GM12875 (cell line): Measurements from ENCODE around the gene PBX3.

Experiments used
- H3K4me3 ChIP-seq: one replicate; pipeline ENCODE4 v1.5.1; 2011; ENCODE audit warnings: low read depth, low read length, control low read depth
- TF ChIP-seq, protein P1 (sequence below): IDR thresholded peaks from 2 replicates; pipeline ENCODE4 v1.5.1; 2011; ENCODE audit warnings: low read depth, mild to moderate bottlenecking, control low read depth, inconsistent platforms, low read length, moderate library complexity, borderline replicate concordance; ENCODE audit not compliant: insufficient read depth

PBX3 gene

DNA sequence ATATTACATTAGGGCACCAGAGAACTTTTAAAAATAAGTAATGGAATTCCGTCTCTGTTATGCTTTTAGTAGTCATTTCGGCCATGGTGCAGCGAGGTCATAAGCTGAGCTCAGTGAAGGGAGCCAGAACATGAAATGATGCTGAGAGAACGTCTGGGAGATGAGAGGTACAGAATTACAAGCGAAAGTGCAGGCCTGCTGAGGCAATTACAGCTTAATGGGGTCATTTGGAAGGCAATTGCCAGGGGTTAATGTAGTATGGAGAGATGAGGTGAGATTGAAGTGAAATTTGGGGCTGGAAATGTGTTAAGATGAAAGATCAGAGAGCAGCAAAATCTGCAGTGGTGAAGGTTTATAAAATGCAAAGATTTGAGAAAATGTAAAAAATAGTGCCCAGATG, 96.5 kb downstream of the PBX3 start:
- TF ChIP-seq, protein P1, sequence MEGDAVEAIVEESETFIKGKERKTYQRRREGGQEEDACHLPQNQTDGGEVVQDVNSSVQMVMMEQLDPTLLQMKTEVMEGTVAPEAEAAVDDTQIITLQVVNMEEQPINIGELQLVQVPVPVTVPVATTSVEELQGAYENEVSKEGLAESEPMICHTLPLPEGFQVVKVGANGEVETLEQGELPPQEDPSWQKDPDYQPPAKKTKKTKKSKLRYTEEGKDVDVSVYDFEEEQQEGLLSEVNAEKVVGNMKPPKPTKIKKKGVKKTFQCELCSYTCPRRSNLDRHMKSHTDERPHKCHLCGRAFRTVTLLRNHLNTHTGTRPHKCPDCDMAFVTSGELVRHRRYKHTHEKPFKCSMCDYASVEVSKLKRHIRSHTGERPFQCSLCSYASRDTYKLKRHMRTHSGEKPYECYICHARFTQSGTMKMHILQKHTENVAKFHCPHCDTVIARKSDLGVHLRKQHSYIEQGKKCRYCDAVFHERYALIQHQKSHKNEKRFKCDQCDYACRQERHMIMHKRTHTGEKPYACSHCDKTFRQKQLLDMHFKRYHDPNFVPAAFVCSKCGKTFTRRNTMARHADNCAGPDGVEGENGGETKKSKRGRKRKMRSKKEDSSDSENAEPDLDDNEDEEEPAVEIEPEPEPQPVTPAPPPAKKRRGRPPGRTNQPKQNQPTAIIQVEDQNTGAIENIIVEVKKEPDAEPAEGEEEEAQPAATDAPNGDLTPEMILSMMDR = no peak
- H3K4me3 ChIP-seq = no peak overlapping the region

DNA sequence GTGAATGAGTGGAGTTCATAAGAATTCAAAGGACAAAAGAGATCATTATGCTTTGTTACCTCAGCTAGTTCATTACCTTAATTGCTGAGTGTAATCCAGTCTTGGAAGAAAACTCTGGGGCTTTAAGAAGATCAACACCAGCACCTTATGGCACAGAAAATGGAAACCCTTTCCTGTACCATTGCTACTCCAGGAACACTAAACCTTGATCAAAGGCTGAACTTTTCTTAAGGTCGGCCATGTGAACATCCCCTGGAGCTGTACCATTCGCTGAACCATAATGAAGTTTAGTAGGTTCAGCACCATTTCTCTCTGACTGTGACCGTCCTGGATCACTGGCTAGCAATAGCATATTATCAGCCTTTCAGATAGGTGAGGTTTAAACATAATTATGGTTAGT, 97.4 kb downstream of the PBX3 start:
- H3K4me3 ChIP-seq = no peak overlapping the region
- TF ChIP-seq, protein P1 = no peak

DNA sequence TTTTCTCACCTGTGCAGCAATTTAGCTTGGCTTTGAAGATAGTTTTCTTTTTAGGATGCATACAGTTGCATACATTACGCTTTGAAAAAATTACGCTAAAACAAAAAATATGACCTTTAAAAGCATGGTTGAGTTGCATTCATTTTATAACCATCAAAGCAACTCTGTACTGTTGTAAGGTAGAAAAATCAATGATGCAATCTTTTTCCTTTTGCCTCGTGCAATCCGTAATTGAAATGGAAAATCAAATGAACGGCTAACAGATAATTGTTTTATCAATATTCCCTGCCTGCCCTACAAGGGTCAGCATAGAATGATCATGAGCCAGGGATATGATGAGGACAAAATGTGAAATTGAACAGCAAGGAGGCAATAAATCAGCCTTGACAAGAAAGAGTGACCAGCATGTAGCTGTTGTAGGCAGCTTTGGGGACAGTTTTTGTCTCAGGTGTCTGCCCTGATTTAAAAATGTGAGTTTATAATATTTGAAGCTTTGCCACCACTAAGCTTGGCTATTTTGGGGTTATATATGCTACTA, 98.2 kb downstream of the PBX3 start:
- TF ChIP-seq, protein P1 = no peak

DNA sequence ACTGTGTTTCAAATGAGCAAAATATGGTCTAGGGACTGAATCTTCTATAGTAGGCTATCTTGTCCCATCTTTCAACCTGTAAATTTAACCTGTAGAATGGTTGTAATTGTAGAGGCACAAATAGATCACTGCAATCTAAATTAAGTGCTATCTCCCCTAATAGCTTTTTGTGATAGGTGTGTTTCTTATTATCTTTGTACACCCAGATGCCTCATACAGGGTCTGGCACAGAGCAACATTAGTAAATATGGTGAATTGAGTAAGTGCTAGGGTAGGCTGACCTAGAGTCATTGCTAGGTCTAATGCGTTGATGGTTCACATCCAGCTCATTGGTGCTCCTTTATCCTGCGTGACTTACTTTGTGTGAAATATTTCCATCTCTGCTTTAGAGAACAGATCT, 100.6 kb downstream of the PBX3 start:
- H3K4me3 ChIP-seq = no peak overlapping the region
- TF ChIP-seq, protein P1 = no peak

More for the DNA sequence above, 98.2 kb downstream of the PBX3 start:
- H3K4me3 ChIP-seq = no peak overlapping the region

DNA sequence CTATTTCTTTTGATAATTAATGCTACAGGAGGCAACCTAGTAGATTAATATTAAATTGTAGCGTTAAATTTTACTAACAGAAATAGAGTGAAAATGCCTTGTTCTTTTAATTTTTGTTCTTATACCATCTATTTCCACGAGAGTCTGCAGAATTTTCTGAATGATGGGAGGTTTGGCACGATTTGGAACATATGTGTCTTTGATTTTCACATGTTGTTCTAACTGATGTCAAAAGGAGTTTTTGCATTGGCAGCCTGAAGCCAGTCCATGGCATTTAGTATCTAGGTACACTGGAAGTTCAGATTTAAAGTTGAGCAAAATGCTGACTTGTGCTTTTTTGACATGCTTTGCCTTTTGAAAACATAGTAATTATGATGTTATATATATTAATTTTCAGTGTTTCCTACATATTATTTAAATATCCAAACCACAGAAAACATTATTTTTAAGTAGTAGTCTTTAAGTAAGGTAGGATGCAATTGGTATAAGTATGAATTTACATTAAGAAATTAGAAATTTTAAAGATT, 103.0 kb downstream of the PBX3 start:
- TF ChIP-seq, protein P1 = no peak
- no peak overlapping the region for H3K4me3 ChIP-seq

DNA sequence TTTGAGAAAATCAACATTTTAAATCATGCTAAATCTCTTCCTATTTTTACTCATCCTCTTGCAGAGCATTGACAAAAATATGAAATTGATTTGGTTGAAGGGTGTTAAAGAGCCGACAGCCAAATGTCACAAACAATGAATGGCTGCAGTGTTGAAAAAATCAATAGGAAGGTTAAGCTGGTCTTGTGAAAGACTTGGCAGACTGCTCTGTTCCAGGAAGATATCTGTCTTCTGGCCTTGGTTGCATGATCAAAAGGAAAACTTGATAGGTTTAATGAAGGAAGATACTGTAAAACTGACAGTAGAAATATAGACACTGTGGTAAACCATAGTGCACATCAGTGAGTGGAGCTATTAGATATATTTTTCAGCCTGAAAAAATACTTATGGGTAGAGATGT, 103.6 kb downstream of the PBX3 start:
- no peak overlapping the region for H3K4me3 ChIP-seq
- TF ChIP-seq, protein P1 = no peak

DNA sequence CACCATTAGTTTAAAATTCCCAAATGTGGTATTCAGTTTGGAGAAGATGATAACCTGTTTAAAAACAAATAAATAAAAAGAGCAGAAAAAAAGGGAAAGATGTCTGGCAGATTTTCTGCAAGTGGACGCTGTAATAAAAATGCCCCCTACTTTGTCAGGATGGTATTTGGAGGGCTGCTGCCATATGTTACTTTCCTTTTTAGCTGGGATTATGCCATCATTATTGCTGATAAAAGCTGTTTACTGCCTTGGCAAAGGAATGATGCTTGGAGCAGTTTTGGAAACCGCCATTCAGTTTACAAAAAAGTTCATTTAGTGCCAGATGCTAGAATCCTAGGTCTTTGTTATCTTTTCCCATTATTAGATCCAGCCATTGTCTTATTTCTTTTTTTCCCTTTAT, 104.8 kb downstream of the PBX3 start:
- no peak overlapping the region for H3K4me3 ChIP-seq
- TF ChIP-seq, protein P1 = no peak
